ENCODE data around the gene GDF10. TPM values are rescaled to one million over a fixed set of nuclear protein-coding genes. Genes with fewer than 3 reads are reported as not detected.

The GDF10 gene
- total RNA-seq, 3 donors from 2014 or later (not counting 1 experiment from before 2014, with no cell fraction given): not detected

DNA sequence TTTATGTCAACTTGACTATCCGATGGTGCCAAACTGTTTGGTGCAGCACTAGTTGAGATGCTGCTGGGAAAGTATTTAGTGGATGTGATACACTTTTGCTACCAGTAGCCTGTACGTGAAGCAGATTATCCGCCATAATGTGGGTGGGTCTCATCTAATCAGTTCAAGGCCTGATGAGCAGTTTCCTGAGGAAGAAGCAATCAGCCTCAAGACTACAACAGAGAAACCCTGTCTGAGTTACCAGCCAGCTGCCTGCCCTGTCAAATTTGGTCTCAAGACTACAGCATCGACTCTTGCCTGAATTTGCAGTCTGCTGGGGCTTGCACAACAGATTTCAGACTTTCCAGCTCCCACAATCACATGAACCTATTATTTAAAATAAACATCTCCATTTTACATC, 37.3 kb downstream of the GDF10 start:
- no peak for ATAC-seq
- H3K4me3 Mint-ChIP-seq: no peak overlapping the region
- 92% methylated on average over 4 of the region's 4 CpGs for WGBS (ENCODE audit: insufficient coverage)

DNA sequence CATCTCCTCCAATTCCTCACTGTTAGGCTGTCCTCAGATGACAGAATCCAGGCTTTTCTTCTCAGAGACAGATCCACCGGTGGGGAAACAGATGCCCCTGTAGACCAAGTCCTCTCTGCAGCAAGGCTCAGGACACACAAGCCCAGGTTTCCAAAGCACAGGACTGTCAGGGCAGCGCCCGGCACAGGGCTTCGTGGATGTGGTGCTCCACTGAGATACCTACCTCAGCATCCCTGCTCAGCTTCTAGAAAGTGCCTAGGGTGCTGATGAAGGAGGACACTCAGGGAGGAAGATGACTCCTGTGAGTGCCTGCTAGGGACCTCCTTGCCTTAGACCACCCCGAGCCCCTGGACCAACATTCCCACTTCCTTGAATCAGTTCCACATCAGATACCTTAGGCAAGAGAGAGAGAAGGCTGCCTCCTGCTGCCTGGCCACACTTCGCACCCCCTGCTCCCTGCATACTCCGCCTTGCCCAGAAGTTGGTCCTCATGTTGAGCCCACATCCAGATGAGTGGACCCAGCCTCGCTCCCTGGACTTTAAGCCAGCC, 39.3 kb downstream of the GDF10 start:
- no peak overlapping the region for H3K27ac Mint-ChIP-seq
- ATAC-seq: no peak
- Histone ChIP-seq H3K4me1 (ENCODE audit: control insufficient read depth, insufficient read depth, low read length) (no peaks in the 10 kb centered on the region), H3K27ac (ENCODE audit: low read length) (no peak overlapping the region), H3K4me3 (ENCODE audit: low read length) (no peak overlapping the region), H3K9me3 (ENCODE audit: control insufficient read depth, insufficient read depth, low read length) (no peaks in the 10 kb centered on the region), H3K27me3 (ENCODE audit: control insufficient read depth, insufficient read depth, low read length) (no peaks in the 10 kb centered on the region), H3K36me3 (ENCODE audit: control insufficient read depth, insufficient read depth, low read length) (no peaks in the 10 kb centered on the region)
- no peak for DNase-seq
- WGBS (ENCODE audit: insufficient coverage): 85% methylated on average over 8 of the region's 8 CpGs
- intact Hi-C loops (cut with micrococcal nuclease): no loop called here
- H3K36me3 Mint-ChIP-seq: no peaks in the 10 kb centered on the region
- H3K27me3 Mint-ChIP-seq (ENCODE audit: low read depth in 2 of 2): peaks cover 9 to 28% of the 10 kb centered on the region in 2 donors
- TF ChIP-seq, protein P1, sequence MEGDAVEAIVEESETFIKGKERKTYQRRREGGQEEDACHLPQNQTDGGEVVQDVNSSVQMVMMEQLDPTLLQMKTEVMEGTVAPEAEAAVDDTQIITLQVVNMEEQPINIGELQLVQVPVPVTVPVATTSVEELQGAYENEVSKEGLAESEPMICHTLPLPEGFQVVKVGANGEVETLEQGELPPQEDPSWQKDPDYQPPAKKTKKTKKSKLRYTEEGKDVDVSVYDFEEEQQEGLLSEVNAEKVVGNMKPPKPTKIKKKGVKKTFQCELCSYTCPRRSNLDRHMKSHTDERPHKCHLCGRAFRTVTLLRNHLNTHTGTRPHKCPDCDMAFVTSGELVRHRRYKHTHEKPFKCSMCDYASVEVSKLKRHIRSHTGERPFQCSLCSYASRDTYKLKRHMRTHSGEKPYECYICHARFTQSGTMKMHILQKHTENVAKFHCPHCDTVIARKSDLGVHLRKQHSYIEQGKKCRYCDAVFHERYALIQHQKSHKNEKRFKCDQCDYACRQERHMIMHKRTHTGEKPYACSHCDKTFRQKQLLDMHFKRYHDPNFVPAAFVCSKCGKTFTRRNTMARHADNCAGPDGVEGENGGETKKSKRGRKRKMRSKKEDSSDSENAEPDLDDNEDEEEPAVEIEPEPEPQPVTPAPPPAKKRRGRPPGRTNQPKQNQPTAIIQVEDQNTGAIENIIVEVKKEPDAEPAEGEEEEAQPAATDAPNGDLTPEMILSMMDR (IDR thresholded peaks at IDR 0.05): no peak
- no peaks in the 10 kb centered on the region for H3K9me3 Mint-ChIP-seq
- H3K4me3 Mint-ChIP-seq: no peak overlapping the region
- H3K4me1 Mint-ChIP-seq: peaks cover 0 to 4% of the 10 kb centered on the region in 2 donors

More for the DNA sequence above, 37.3 kb downstream of the GDF10 start:
- H3K4me3 ChIP-seq (ENCODE audit: low read length): no peak overlapping the region
- no peak overlapping the region for H3K27ac Mint-ChIP-seq
- H3K4me1 Mint-ChIP-seq: peaks cover 0 to 4% of the 10 kb centered on the region in 2 donors
- H3K36me3 ChIP-seq (ENCODE audit: control insufficient read depth, insufficient read depth, low read length): no peaks in the 10 kb centered on the region
- H3K27ac ChIP-seq (ENCODE audit: low read length): no peak overlapping the region
- no peaks in the 10 kb centered on the region for H3K9me3 Mint-ChIP-seq
- TF ChIP-seq, protein P1 (IDR thresholded peaks at IDR 0.05): no peak
- H3K27me3 ChIP-seq (ENCODE audit: control insufficient read depth, insufficient read depth, low read length): no peaks in the 10 kb centered on the region
- H3K9me3 ChIP-seq (ENCODE audit: control insufficient read depth, insufficient read depth, low read length): no peaks in the 10 kb centered on the region
- peaks cover 9 to 28% of the 10 kb centered on the region in 2 donors for H3K27me3 Mint-ChIP-seq (ENCODE audit: low read depth in 2 of 2)
- H3K4me1 ChIP-seq (ENCODE audit: control insufficient read depth, insufficient read depth, low read length): no peaks in the 10 kb centered on the region
- no peak for DNase-seq
- H3K36me3 Mint-ChIP-seq: no peaks in the 10 kb centered on the region
- intact Hi-C loops (cut with micrococcal nuclease): no loop called here

DNA sequence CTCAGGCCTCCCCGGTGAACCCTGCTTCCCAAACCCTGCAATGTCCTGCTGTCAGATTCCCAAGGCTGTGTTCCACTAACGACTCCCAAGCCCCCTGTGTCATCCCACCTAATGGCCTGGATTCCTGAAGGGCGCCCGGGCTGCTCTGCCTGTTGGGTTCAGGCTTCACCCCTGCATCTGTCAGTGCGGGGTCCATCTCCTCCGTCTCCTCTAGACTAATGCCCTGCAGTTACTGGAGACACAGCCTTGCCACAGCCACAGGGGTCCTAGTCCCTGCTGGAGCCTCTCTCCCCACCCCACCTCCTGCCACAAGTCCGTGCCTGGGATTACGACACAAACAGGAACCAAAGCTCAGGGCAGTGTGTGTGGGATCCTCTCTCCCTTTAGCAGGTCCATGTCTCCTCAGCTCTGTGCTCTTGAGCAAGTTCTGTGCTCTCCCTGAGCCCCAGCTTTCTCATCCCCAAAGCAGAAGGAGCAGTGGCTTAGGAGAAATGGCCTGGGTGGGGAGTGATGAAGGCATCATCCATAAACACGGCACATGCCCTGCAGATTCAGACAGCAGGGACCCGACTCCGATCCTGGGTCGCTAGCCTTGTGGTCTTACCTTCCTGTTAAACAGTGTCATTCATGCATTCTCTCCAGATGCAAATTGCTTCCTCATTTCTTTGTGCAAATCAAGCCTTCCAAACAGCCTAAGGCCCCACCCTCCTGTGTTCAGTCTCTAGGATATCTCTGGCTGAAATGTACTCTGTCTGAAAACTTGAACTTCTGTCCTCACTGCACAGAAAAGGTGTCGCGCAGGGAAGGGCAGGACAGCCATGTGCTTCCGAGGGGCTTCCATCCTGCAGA, 40.0 kb downstream of the GDF10 start:
- H3K4me1 Mint-ChIP-seq: peaks cover 0 to 4% of the 10 kb centered on the region in 2 donors
- Histone ChIP-seq H3K9me3 (ENCODE audit: control insufficient read depth, insufficient read depth, low read length) (no peaks in the 10 kb centered on the region), H3K4me3 (ENCODE audit: low read length) (no peak overlapping the region), H3K4me1 (ENCODE audit: control insufficient read depth, insufficient read depth, low read length) (no peaks in the 10 kb centered on the region), H3K36me3 (ENCODE audit: control insufficient read depth, insufficient read depth, low read length) (no peaks in the 10 kb centered on the region), H3K27me3 (ENCODE audit: control insufficient read depth, insufficient read depth, low read length) (no peaks in the 10 kb centered on the region), H3K27ac (ENCODE audit: low read length) (no peak overlapping the region)
- no peak for ATAC-seq
- H3K36me3 Mint-ChIP-seq: no peaks in the 10 kb centered on the region
- TF ChIP-seq, protein P1 (IDR thresholded peaks at IDR 0.05): no peak
- no peaks in the 10 kb centered on the region for H3K9me3 Mint-ChIP-seq
- peak in 1 of 2 donors; percentile 7 for DNase-seq
- H3K27me3 Mint-ChIP-seq (ENCODE audit: low read depth in 2 of 2): peaks cover 9 to 22% of the 10 kb centered on the region in 2 donors
- no peak overlapping the region for H3K4me3 Mint-ChIP-seq
- intact Hi-C loops (cut with micrococcal nuclease): loop anchor here (1.0 kb wide), 1 partner anchor 316 kb away; no protein-coding TSS in a partner anchor
- no peak overlapping the region for H3K27ac Mint-ChIP-seq
- WGBS (ENCODE audit: insufficient coverage): 60% methylated on average over 15 of the region's 15 CpGs
